WTC11 (cell line): ENCODE results near the gene ZDHHC11B.
"Not testable (repeated sequence)": the region's sequence is repeated elsewhere in the genome, so short reads cannot be mapped to it uniquely, and the experiment has no call there.

ENCODE experiments used
- CBFB ChIP-seq: sonication (generic); formaldehyde crosslinking; IDR thresholded peaks from 2 replicates; pipeline ENCODE4 v1.8.1; 2022; ENCODE audit warnings: mild to moderate bottlenecking, low read depth, missing genetic modification reagents
- FOXJ3 ChIP-seq: sonication (generic); formaldehyde crosslinking; IDR thresholded peaks from 2 replicates; pipeline ENCODE4 v1.9.0; 2021; ENCODE audit warnings: missing genetic modification reagents, mild to moderate bottlenecking, borderline replicate concordance
- JUN ChIP-seq: sonication (generic); formaldehyde crosslinking; IDR thresholded peaks from 2 replicates; pipeline ENCODE4 v1.8.0; 2023; ENCODE audit warnings: mild to moderate bottlenecking, missing genetic modification reagents
- NFYB ChIP-seq: sonication (generic); formaldehyde crosslinking; conservative IDR thresholded peaks from 2 replicates; pipeline ENCODE4 v1.8.0; 2022; ENCODE audit warnings: low read depth, missing genetic modification reagents
- ZNF263 ChIP-seq: sonication (generic); formaldehyde crosslinking; IDR thresholded peaks from 2 replicates; pipeline ENCODE4 v1.8.1; 2022; ENCODE audit warnings: low read depth, mild to moderate bottlenecking, moderate library complexity, missing genetic modification reagents
- ZNF423 ChIP-seq: fragments of 250-450 bp; sonication (Bioruptor Pico); IDR thresholded peaks from 2 replicates; pipeline ENCODE4 v2.1.2; 2022; ENCODE audit warnings: mild to moderate bottlenecking, moderate library complexity
- TF ChIP-seq, protein P1 (sequence below): sonication (generic); formaldehyde crosslinking; IDR thresholded peaks from 2 replicates; pipeline ENCODE4 v1.8.1; 2022; ENCODE audit warnings: low read depth, mild to moderate bottlenecking, moderate library complexity, missing genetic modification reagents, borderline replicate concordance
- TF ChIP-seq, protein P2 (sequence below): sonication (generic); formaldehyde crosslinking; IDR thresholded peaks from 2 replicates; pipeline ENCODE4 v1.8.0; 2023; ENCODE audit warnings: missing genetic modification reagents
- TF ChIP-seq, protein P3 (sequence below): fragments of 200-600 bp; IDR thresholded peaks from 2 replicates; pipeline ENCODE4 v1.8.0; 2022; ENCODE audit warnings: antibody characterized with exemption
- TF ChIP-seq, protein P4 (sequence below): sonication (generic); formaldehyde crosslinking; IDR thresholded peaks from 2 replicates; pipeline ENCODE4 v1.8.0; 2022; ENCODE audit warnings: mild to moderate bottlenecking, missing genetic modification reagents
- TF ChIP-seq, protein P5 (sequence below): sonication (generic); formaldehyde crosslinking; IDR thresholded peaks from 2 replicates; pipeline ENCODE4 v1.8.1; 2023; ENCODE audit warnings: mild to moderate bottlenecking, missing genetic modification reagents, moderate library complexity
- TF ChIP-seq, protein P6 (sequence below): sonication (generic); formaldehyde crosslinking; IDR thresholded peaks from 2 replicates; pipeline ENCODE4 v1.8.1; 2023; ENCODE audit warnings: mild to moderate bottlenecking, moderate library complexity, missing genetic modification reagents

DNA sequence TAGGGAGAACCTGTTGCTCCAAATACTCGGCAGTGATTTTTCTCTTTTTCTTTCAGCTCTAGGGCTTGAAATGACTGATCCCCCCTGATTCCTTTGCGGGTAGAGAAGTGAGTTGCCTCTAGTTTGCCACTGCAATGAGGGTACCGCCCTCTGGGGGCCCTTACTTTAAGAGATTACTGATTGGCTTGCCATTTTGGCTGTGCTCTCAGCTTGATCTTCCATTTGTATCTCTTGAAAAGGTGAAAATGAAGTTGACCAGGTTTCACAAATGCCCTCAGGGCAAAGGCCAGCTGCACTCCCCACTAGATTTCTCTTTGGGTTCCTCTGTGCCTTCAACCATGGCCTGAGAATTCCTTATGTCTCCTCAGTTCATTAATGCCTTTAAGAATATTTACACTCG is 13.5 kb upstream of the ZDHHC11B start:
- TF ChIP-seq, protein P1, sequence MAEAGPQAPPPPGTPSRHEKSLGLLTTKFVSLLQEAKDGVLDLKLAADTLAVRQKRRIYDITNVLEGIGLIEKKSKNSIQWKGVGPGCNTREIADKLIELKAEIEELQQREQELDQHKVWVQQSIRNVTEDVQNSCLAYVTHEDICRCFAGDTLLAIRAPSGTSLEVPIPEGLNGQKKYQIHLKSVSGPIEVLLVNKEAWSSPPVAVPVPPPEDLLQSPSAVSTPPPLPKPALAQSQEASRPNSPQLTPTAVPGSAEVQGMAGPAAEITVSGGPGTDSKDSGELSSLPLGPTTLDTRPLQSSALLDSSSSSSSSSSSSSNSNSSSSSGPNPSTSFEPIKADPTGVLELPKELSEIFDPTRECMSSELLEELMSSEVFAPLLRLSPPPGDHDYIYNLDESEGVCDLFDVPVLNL: not testable (repeated sequence)
- TF ChIP-seq ZNF263 (CRISPR knock-in tag); JUN; CBFB (CRISPR knock-in tag); NFYB; ZNF423 (CRISPR knock-in tag); FOXJ3 (CRISPR knock-in tag): not testable (repeated sequence)
- TF ChIP-seq, protein P2, sequence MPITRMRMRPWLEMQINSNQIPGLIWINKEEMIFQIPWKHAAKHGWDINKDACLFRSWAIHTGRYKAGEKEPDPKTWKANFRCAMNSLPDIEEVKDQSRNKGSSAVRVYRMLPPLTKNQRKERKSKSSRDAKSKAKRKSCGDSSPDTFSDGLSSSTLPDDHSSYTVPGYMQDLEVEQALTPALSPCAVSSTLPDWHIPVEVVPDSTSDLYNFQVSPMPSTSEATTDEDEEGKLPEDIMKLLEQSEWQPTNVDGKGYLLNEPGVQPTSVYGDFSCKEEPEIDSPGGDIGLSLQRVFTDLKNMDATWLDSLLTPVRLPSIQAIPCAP: not testable (repeated sequence)
- TF ChIP-seq, protein P3, sequence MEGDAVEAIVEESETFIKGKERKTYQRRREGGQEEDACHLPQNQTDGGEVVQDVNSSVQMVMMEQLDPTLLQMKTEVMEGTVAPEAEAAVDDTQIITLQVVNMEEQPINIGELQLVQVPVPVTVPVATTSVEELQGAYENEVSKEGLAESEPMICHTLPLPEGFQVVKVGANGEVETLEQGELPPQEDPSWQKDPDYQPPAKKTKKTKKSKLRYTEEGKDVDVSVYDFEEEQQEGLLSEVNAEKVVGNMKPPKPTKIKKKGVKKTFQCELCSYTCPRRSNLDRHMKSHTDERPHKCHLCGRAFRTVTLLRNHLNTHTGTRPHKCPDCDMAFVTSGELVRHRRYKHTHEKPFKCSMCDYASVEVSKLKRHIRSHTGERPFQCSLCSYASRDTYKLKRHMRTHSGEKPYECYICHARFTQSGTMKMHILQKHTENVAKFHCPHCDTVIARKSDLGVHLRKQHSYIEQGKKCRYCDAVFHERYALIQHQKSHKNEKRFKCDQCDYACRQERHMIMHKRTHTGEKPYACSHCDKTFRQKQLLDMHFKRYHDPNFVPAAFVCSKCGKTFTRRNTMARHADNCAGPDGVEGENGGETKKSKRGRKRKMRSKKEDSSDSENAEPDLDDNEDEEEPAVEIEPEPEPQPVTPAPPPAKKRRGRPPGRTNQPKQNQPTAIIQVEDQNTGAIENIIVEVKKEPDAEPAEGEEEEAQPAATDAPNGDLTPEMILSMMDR: not testable (repeated sequence)
- TF ChIP-seq, protein P4, sequence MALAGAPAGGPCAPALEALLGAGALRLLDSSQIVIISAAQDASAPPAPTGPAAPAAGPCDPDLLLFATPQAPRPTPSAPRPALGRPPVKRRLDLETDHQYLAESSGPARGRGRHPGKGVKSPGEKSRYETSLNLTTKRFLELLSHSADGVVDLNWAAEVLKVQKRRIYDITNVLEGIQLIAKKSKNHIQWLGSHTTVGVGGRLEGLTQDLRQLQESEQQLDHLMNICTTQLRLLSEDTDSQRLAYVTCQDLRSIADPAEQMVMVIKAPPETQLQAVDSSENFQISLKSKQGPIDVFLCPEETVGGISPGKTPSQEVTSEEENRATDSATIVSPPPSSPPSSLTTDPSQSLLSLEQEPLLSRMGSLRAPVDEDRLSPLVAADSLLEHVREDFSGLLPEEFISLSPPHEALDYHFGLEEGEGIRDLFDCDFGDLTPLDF (CRISPR knock-in tag): not testable (repeated sequence)
- TF ChIP-seq, protein P5, sequence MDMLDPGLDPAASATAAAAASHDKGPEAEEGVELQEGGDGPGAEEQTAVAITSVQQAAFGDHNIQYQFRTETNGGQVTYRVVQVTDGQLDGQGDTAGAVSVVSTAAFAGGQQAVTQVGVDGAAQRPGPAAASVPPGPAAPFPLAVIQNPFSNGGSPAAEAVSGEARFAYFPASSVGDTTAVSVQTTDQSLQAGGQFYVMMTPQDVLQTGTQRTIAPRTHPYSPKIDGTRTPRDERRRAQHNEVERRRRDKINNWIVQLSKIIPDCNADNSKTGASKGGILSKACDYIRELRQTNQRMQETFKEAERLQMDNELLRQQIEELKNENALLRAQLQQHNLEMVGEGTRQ (CRISPR knock-in tag): not testable (repeated sequence)
- TF ChIP-seq, protein P6, sequence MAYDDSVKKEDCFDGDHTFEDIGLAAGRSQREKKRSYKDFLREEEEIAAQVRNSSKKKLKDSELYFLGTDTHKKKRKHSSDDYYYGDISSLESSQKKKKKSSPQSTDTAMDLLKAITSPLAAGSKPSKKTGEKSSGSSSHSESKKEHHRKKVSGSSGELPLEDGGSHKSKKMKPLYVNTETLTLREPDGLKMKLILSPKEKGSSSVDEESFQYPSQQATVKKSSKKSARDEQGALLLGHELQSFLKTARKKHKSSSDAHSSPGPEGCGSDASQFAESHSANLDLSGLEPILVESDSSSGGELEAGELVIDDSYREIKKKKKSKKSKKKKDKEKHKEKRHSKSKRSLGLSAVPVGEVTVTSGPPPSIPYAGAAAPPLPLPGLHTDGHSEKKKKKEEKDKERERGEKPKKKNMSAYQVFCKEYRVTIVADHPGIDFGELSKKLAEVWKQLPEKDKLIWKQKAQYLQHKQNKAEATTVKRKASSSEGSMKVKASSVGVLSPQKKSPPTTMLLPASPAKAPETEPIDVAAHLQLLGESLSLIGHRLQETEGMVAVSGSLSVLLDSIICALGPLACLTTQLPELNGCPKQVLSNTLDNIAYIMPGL (CRISPR knock-in tag): not testable (repeated sequence)
